GM21529 (cell line): ENCODE measurements around the gene FBXO15.
A peak's percentile ranks its signal among the peaks of the same experiment; 100 is the strongest.

Experiments used
- ATAC-seq: cut with Tn5 transposase; IDR thresholded peaks from one replicate; pipeline ENCODE4 v1.9.1; 2021; ENCODE audit not compliant: unreplicated experiment

Gene FBXO15

GRCh38 chr18:74066018-74066417 lies 81.6 kb downstream of the FBXO15 start:
- ATAC-seq, result no peak

DNA sequence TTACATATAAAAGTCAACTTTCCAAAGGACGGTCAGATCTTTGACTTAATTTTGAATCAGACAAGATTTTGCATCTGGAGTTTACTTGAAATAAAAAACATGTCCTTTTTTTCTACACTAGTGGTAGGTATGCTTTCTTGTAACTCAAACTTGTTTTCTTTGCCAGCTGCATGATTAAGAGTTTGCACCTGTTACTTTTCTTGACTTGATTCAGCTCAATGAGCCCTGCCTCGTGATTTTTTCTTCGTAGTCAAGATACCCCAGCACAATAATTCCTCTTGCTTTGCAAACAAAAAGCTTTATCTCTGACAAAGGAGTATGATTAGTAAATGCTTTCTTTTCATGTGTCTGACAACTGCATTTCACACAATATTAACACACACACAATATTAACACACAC lies 82.3 kb downstream of the FBXO15 start:
- no peak for ATAC-seq

DNA sequence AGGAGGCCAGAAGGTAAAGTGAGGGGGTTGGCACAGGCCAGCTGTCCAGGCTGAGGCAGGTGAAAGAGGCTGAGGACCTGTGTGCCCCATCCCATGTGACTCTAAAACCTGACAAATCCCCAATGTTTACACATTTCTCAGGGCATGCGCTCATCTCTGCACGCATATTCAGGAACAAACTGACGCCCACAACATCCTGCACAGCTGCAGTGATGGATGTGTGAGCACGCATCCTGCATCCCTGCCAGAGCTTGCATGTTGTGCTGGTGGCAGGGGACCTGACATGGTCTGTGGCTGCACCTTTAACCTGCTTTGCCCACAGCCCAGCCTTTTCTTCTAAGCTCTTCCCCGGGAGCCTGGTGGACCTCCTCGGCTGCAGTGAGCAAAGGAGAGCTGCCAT lies 83.1 kb downstream of the FBXO15 start:
- peak; percentile 61 for ATAC-seq

DNA sequence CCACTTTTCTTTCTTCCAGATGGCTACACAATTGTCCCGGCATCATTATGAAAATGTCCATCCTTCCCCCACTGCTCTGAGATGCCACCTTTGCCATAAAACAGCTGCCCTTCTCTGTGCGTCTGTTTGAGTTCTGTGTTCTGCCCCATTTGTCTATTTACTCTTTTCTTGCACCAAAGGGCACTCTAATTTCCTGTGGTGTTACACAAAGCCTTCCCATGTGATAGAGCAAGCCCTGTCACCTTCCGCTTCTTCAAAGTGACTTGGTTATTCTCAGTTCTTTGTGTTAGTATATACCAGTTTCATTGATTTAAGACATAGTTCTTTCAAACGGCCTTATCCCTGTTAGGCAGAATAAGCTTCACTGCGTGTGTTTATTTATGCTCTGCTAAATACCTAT lies 84.1 kb downstream of the FBXO15 start:
- ATAC-seq, result no peak

- no peak for ATAC-seq
Observed at GRCh38 chr18:74063023-74063422, 84.6 kb downstream of the FBXO15 start.

DNA sequence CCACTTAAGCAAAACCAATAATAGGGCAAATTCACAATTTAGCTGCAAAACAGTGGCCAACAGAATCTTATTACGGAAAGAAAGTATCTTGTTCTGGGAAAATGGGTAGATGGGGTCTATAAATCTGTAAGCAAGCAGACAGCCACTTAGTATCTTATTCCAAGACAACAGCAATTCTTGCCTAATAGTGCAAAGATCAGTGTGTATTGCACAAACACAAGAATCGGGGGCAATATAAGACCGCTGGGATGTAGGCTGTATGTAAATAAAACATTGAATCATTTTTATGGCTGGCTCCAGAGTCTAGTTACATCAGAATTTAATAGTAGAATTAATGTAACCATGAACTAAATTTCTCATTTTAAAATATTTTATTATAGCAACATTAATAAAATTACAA lies 85.6 kb downstream of the FBXO15 start:
- ATAC-seq, result no peak

GRCh38 chr18:74060579-74060978 lies 87.1 kb downstream of the FBXO15 start:
- ATAC-seq, result no peak

DNA sequence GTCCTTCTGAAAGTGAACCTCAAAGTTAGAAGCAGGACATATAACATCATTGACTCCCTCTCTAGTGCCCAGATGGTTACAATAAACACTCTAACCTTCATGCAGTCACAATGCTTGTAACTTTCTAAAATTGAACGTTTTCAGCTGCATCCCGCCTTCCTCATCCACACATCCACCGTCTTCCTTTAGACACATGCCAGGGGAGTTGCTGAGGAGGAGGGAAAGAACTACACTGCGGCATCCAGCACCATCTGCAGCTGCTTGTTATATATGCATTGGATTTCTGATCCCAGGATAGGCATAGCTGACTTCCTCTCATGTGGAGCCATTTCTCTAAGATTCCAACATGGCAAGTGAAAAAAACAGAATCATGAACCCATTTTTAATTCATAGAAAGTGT lies 96.8 kb downstream of the FBXO15 start:
- ATAC-seq, result no peak

GRCh38 chr18:74040459-74041332 lies 106.9 kb downstream of the FBXO15 start:
- peak; percentile 91 for ATAC-seq

DNA sequence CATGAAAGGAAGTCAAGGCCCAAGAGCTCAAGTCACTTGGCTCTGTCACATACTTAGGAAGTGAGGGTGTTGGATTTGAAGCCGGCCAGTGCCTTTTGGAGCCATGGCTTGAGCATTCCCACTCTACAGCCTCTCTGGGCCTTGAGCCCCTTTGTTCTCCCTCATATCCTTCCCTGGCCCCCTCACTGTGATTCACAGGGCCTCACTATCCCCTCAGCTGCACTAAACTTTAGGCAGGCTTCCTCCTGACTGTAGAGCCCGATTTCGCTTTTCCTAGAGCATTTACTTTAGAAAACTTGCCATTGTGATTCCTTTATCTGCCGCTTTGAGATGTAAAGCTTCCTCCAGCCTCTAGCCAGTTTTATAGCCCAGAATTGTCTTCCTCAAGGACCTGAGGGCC lies 107.6 kb downstream of the FBXO15 start:
- no peak for ATAC-seq

GRCh38 chr18:74029161-74029560 lies 118.5 kb downstream of the FBXO15 start:
- no peak for ATAC-seq
